Neural progenitor cell (in vitro differentiated cells): ENCODE data around the gene CIB2.

Source experiments
- EZH2 ChIP-seq: fragments of 200-600 bp; sonication (generic); IDR thresholded peaks from 2 replicates; pipeline ENCODE4 v1.6.1; 2017; ENCODE audit warnings: antibody characterized with exemption, mild to moderate bottlenecking, moderate library complexity
- EZH2phosphoT487 ChIP-seq: fragments of 200-600 bp; sonication (generic); IDR thresholded peaks from 2 replicates; pipeline ENCODE4 v1.6.1; 2017; ENCODE audit warnings: antibody characterized with exemption
- TF ChIP-seq, protein P1 (sequence below): fragments of 200-600 bp; sonication (generic); IDR thresholded peaks from 2 replicates; pipeline ENCODE4 v1.5.1; 2017; ENCODE audit warnings: antibody characterized with exemption, mild to moderate bottlenecking

DNA sequence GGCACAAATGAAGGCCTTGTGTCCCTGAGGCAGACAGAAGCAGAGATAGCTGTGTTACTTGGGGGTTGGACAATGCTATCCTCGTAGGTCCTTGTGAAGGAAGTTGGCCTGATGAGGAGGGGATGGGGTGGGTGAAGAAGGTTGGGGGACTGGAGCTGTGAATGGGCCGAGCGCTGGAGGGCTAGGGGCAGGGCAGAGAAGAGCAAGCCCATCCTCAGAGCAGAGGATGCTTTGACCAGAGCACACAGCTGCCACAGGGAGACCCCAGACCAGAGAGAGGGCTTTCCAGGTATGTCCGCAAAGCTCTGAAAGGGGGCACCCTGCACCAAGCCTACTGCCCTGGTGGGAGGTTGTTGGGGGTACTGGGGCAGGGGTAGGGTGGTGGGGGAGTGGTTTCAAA is 48.1 kb downstream of the CIB2 start:
- TF ChIP-seq EZH2 = no peak
- TF ChIP-seq, protein P1, sequence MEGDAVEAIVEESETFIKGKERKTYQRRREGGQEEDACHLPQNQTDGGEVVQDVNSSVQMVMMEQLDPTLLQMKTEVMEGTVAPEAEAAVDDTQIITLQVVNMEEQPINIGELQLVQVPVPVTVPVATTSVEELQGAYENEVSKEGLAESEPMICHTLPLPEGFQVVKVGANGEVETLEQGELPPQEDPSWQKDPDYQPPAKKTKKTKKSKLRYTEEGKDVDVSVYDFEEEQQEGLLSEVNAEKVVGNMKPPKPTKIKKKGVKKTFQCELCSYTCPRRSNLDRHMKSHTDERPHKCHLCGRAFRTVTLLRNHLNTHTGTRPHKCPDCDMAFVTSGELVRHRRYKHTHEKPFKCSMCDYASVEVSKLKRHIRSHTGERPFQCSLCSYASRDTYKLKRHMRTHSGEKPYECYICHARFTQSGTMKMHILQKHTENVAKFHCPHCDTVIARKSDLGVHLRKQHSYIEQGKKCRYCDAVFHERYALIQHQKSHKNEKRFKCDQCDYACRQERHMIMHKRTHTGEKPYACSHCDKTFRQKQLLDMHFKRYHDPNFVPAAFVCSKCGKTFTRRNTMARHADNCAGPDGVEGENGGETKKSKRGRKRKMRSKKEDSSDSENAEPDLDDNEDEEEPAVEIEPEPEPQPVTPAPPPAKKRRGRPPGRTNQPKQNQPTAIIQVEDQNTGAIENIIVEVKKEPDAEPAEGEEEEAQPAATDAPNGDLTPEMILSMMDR = no peak
- TF ChIP-seq EZH2phosphoT487 = no peak
